Nephron progenitor cell (in vitro differentiated cells): Measurements from ENCODE around the gene MCF2L2.
A peak's percentile ranks its signal among the peaks of the same experiment; 100 is the strongest.

Source experiments
- DNase-seq: peaks from one replicate; pipeline ENCODE4 v3.0.0; 2021
- H3K27ac Mint-ChIP-seq: 2 replicates; pipeline ENCODE4 v1.8.0; 2021; ENCODE audit warnings: mild to moderate bottlenecking, moderate library complexity, mixed read lengths
- H3K27me3 Mint-ChIP-seq: 2 replicates; pipeline ENCODE4 v1.8.0; 2021; ENCODE audit warnings: mild to moderate bottlenecking, low read depth, mixed read lengths; ENCODE audit not compliant: poor library complexity
- H3K36me3 Mint-ChIP-seq: 2 replicates; pipeline ENCODE4 v1.8.0; 2021; ENCODE audit warnings: low read depth, mixed read lengths
- H3K4me1 Mint-ChIP-seq: 2 replicates; pipeline ENCODE4 v1.8.0; 2021; ENCODE audit warnings: mixed read lengths
- H3K4me3 Mint-ChIP-seq: 2 replicates; pipeline ENCODE4 v1.8.0; 2021; ENCODE audit warnings: mild to moderate bottlenecking, moderate library complexity, mixed read lengths
- H3K9me3 Mint-ChIP-seq: 2 replicates; pipeline ENCODE4 v1.8.0; 2021; ENCODE audit warnings: mild to moderate bottlenecking, moderate library complexity, mixed read lengths
- CTCF ChIP-seq: fragments of 200-600 bp; sonication (generic); IDR thresholded peaks from 2 replicates; pipeline ENCODE4 v1.5.0; 2021; ENCODE audit warnings: antibody characterized with exemption

The MCF2L2 gene

GRCh38 chr3:183255348-183255730 lies 173.1 kb downstream of the MCF2L2 start:
- TF ChIP-seq CTCF: no peak
- H3K36me3 Mint-ChIP-seq: peaks cover 37% of the 10 kb centered on the region
- peak overlapping the region; percentile 89 for H3K4me3 Mint-ChIP-seq
- peak overlapping the region; percentile 53 for H3K27ac Mint-ChIP-seq
- peak; percentile 22 for DNase-seq
- peaks cover 47% of the 10 kb centered on the region for H3K4me1 Mint-ChIP-seq
- H3K9me3 Mint-ChIP-seq: no peaks in the 10 kb centered on the region
- H3K27me3 Mint-ChIP-seq: peaks cover 5% of the 10 kb centered on the region

DNA sequence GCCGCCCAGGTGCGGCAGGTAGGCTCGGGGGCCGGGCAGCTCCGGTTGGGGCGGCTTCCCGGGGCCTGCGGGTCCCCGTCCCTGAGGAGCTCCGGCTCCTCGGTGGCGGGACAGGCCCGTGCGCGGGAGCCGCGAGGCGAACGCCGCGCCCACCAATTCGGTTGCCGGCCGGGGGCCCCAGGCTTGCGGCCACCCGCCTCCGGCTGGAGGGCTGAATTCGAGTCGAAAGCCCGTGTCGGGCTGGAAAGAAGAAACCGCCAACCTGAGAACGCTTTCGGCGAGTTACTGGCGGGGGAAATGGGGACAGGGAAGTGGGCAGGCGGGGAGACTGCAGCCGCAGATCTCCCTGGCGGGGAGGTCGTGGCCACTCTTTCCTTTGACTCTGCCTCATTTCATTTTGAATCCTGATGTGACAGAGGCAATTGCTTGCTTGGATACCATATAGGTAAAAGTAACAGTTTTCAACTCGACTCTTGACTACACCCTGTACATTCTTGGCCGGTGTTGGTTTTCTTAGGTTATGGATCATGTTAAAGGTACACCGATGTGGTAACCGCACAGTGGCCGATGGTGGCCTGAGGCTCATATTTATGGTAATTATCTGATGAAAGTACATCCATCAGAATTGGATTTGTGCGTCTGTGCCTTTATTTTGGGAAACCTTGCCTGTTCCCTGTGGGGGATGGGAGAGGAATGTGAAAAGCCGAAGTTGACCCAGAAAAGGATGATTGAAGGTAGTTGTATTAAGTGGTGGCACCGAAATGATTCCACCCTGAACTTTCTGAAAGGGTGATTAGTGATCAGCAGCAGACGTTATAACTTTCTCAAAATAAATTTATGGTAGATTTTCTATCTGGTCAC lies 173.7 kb downstream of the MCF2L2 start:
- Mint-ChIP-seq H3K27ac (peak overlapping the region; percentile 92), H3K36me3 (peaks cover 37% of the 10 kb centered on the region), H3K9me3 (no peaks in the 10 kb centered on the region), H3K4me1 (peaks cover 41% of the 10 kb centered on the region), H3K4me3 (peak overlapping the region; percentile 89), H3K27me3 (peaks cover 7% of the 10 kb centered on the region)
- TF ChIP-seq CTCF: no peak
- DNase-seq: peak; percentile 53

- peak overlapping the region; percentile 86 for H3K4me3 Mint-ChIP-seq
- TF ChIP-seq CTCF: no peak
- H3K27ac Mint-ChIP-seq: no peak overlapping the region
- H3K4me1 Mint-ChIP-seq: peaks cover 42% of the 10 kb centered on the region
- peaks cover 29% of the 10 kb centered on the region for H3K36me3 Mint-ChIP-seq
- DNase-seq: peak; percentile 64
- H3K9me3 Mint-ChIP-seq: no peaks in the 10 kb centered on the region
- peaks cover 7% of the 10 kb centered on the region for H3K27me3 Mint-ChIP-seq
These were observed 174.6 kb downstream of the MCF2L2 start for GRCh38 chr3:183253528-183254486.

- H3K4me1 Mint-ChIP-seq: peaks cover 43% of the 10 kb centered on the region
- H3K27ac Mint-ChIP-seq: no peak within 1 kb of the TSS
- H3K27me3 Mint-ChIP-seq: peaks cover 7% of the 10 kb centered on the region
- no peaks in the 10 kb centered on the region for H3K9me3 Mint-ChIP-seq
- DNase-seq: peak; percentile 58
- TF ChIP-seq CTCF: no peak
- H3K4me3 Mint-ChIP-seq: peak within 1 kb of the TSS; percentile 86
- H3K36me3 Mint-ChIP-seq: peaks cover 21% of the 10 kb centered on the region
These were observed 175.4 kb downstream of the MCF2L2 start, which contains the start of gene B3GNT5 for GRCh38 chr3:183252973-183253527. Gene B3GNT5 (plus strand): TSS chr3:183253253. CDS start chr3:183269799, 16,546 bp downstream.

DNA sequence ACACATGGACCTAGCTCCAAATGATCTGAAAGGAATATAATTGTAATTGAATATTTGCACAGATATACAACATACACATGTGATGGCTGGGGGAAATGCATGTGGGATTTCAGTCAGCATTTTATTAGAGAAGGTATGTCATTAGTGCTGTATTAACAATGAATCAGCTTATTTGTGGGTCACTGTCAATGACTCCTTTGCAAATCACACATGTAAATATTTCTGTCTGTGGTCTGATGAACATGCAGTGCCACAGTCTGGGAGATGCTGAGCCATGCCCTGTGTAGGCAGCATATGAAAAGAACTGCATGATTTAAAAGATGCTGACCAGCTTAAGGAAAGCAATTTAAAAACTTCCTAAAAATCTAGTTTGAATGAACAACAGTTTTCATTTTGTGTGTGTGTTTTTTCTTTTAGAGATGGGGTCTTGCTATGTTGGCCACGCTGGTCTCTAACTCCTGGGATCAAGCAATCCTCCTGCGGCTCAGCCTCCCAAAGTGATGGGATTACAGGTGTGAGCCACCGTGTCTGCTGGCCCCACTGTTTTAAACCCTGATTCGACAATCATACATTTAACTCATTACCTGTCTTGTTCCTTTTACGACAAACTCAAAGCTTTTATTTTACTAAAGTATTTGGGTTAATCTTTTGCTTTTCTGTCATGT lies 176.2 kb downstream of the MCF2L2 start:
- Mint-ChIP-seq H3K36me3 (peaks cover 13% of the 10 kb centered on the region), H3K27ac (no peak overlapping the region), H3K9me3 (no peaks in the 10 kb centered on the region), H3K4me3 (peak overlapping the region; percentile 86), H3K27me3 (peaks cover 7% of the 10 kb centered on the region), H3K4me1 (peaks cover 39% of the 10 kb centered on the region)
- no peak for DNase-seq
- TF ChIP-seq CTCF: no peak
